ENCODE data around the gene GOLGA8J.
"Not testable (repeated sequence)": the region's sequence is repeated elsewhere in the genome, so short reads cannot be mapped to it uniquely, and the experiment has no call there.

Gene GOLGA8J

GRCh38 chr15:30080816-30081215 is 1.9 kb upstream of the GOLGA8J start:
- DNase-seq, result not testable (repeated sequence)

GRCh38 chr15:30097827-30098226 is 15.1 kb downstream of the GOLGA8J start:
- not testable (repeated sequence) for DNase-seq

GRCh38 chr15:30102890-30103289 is 20.1 kb downstream of the GOLGA8J start:
- not testable (repeated sequence) for DNase-seq

GRCh38 chr15:30103941-30104507 is 21.3 kb downstream of the GOLGA8J start:
- not testable (repeated sequence) for DNase-seq

DNA sequence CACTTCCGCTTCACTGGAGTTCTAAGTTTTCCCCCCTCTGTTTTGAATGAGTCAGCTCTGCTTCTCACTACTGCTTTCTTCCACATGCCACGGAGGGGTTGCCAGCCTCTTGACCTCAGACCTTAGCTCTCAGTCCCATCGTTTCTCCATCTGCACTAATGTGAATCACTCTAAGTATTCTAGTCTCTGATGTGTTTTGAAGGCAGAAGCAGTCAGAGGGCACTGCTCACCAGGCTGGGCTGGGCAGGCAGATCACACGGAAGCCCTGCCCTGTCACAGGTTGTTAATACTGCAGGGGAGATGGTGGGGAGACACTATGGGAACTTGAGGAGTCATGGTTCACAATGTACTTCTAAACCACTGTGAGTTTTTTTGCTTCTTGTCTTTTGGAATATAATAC is 27.8 kb downstream of the GOLGA8J start:
- DNase-seq, result not testable (repeated sequence)

DNA sequence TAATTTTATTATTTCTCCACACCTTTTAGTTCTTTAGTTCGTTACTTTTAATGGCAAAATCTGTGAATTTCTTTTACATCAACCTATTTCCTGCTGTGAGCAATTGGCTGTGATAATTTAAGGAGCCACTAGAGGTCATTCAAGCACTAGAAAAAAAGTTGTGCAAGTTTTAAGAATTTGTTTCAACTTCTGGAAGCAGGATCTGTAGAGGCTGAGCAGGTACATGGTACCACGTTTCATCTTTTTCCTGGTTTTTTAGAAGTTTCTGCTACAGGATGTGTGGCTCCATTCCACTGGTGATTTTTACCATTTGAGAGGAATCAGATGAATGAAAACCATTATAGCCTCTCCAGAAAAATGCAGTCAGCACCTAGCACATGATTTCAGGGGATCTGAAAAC is 47.3 kb downstream of the GOLGA8J start:
- not testable (repeated sequence) for DNase-seq

- not testable (repeated sequence) for DNase-seq
Measured at GRCh38 chr15:30134751-30135150, 52.0 kb downstream of the GOLGA8J start, which contains the start of gene GOLGA8T. TSS of gene GOLGA8T (plus strand) at chr15:30135051. CDS start at chr15:30135149, 98 bp downstream.
